ENCODE data around the gene C6orf52.

- TF ChIP-seq CTCF (IDR thresholded peaks at IDR 0.05): no peak
- no peak for TF ChIP-seq POLR2A (IDR thresholded peaks at IDR 0.05)
- TF ChIP-seq EP300 (IDR thresholded peaks at IDR 0.05): no peak
These were observed 47.8 kb upstream of the C6orf52 start for GRCh38 chr6:10742251-10742650.

All from ovary (tissue), 3 donors.